Kidney (tissue), 14 donors: Measurements from ENCODE around the gene PYDC1. TPM values are rescaled to one million over a fixed set of nuclear protein-coding genes. Genes with fewer than 3 reads are reported as not detected.

Experiments used
- DNase-seq, 5 donors: peaks; one replicate each; pipeline ENCODE4 v3.0.0-alpha.2; 2013 to 2020
- FAIRE-seq: peaks from 2 replicates; lab custom pipeline; 2012; peaks lifted over from hg19 to GRCh38; lab: Jason Lieb, UNC
- H3K27ac ChIP-seq, 2 donors: one replicate each; pipeline ENCODE4 v1.7.0; 2013; ENCODE audit warnings: low read depth in 2 of 2, low read length in 2 of 2, inconsistent platforms in 1 of 2
- H3K27me3 ChIP-seq: one replicate; pipeline ENCODE4 v1.7.1; 2013; ENCODE audit warnings: low read length, inconsistent platforms; ENCODE audit not compliant: control insufficient read depth, insufficient read depth
- H3K36me3 ChIP-seq, 3 donors: one replicate each; pipeline versions ENCODE4 v1.7.0 to v1.7.1; 2013; ENCODE audit warnings: low read length in 3 of 3, control low read depth in 1 of 3, inconsistent platforms in 1 of 3; ENCODE audit not compliant: insufficient read depth in 3 of 3, control insufficient read depth in 2 of 3
- H3K4me1 ChIP-seq, 3 donors: one replicate each; pipeline versions ENCODE4 v1.7.0 to v1.7.1; 2013; ENCODE audit warnings: low read length in 3 of 3, inconsistent platforms in 1 of 3, low read depth in 1 of 3; ENCODE audit not compliant: control insufficient read depth in 2 of 3, insufficient read depth in 2 of 3
- H3K4me3 ChIP-seq, 3 donors: one replicate each; pipeline versions ENCODE4 v1.7.0 to v1.8.1; 2013; ENCODE audit warnings: low read length in 3 of 3, control low read depth in 1 of 3, inconsistent platforms in 1 of 3
- H3K9ac ChIP-seq, 3 donors: one replicate each; pipeline versions ENCODE4 v1.7.0 to v1.7.1; 2013; ENCODE audit warnings: low read length in 3 of 3, control low read depth in 1 of 3, inconsistent platforms in 1 of 3
- H3K9me3 ChIP-seq, 3 donors: one replicate each; pipeline versions ENCODE4 v1.7.0 to v1.7.1; 2013; ENCODE audit warnings: low read length in 3 of 3, control low read depth in 1 of 3, inconsistent platforms in 1 of 3; ENCODE audit not compliant: control insufficient read depth in 2 of 3, insufficient read depth in 1 of 3
- intact Hi-C: fragments of 100-400 bp; cut with DNase I; formaldehyde crosslinking; loops from one replicate; pipeline ENCODE4 v1.11.1; 2022
- polyA plus RNA-seq: library from polyadenylated mRNA; stranded (reverse); fragments of 350-450 nt; fragmentation: Illumina TruSeq; extraction: RNeasy Lipid Tissue Mini Kit (QIAGEN cat#74804); gene quantifications from one replicate; pipeline ENCODE4 v1.2.3, GENCODE V29; 2014; ENCODE audit warnings: low read depth, low replicate concordance; ENCODE audit not compliant: insufficient read depth
- total RNA-seq: library from RNA; stranded (reverse); fragmentation: NEBNext Ultra II Directional; extraction: Animal tissue kit (Norgen Biotek cat#: 25700); gene quantifications from one replicate; pipeline ENCODE4 v1.2.1, GENCODE V29; 2021
- TF ChIP-seq, protein P1 (sequence below): IDR thresholded peaks from 3 replicates; pipeline ENCODE4 v1.5.1; 2012; ENCODE audit warnings: mild to moderate bottlenecking, moderate library complexity, borderline replicate concordance; ENCODE audit not compliant: insufficient read depth; ENCODE audit errors: extremely low read depth
- donor health status: control.
- donor health status: control.
- donor health status: control.
- donor health status: control.
- donor health status: control.
- donor health status: DM: yes; HTN: yes; CAD: no.
- donor health status: Normal renal cell carcinoma (clear cell type).

Gene PYDC1
- total and polyA plus RNA-seq, 2 donors from 2014 or later = not detected

GRCh38 chr16:31260136-31260931, 43.4 kb upstream of the PYDC1 start:
- Histone ChIP-seq H3K27me3 (no peaks in the 10 kb centered on the region), H3K4me3 (no peak overlapping the region), H3K4me1 (no peaks in the 10 kb centered on the region), H3K36me3 (no peaks in the 10 kb centered on the region), H3K27ac (no peak overlapping the region), H3K9ac (no peak overlapping the region), H3K9me3 (no peaks in the 10 kb centered on the region)
- FAIRE-seq (no peak), DNase-seq (no peak)
- TF ChIP-seq, protein P1, sequence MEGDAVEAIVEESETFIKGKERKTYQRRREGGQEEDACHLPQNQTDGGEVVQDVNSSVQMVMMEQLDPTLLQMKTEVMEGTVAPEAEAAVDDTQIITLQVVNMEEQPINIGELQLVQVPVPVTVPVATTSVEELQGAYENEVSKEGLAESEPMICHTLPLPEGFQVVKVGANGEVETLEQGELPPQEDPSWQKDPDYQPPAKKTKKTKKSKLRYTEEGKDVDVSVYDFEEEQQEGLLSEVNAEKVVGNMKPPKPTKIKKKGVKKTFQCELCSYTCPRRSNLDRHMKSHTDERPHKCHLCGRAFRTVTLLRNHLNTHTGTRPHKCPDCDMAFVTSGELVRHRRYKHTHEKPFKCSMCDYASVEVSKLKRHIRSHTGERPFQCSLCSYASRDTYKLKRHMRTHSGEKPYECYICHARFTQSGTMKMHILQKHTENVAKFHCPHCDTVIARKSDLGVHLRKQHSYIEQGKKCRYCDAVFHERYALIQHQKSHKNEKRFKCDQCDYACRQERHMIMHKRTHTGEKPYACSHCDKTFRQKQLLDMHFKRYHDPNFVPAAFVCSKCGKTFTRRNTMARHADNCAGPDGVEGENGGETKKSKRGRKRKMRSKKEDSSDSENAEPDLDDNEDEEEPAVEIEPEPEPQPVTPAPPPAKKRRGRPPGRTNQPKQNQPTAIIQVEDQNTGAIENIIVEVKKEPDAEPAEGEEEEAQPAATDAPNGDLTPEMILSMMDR = no peak
- intact Hi-C loops = no loop called here

- no peak for FAIRE-seq
Observed at GRCh38 chr16:31258366-31258765, 41.4 kb upstream of the PYDC1 start.

GRCh38 chr16:31256466-31256865, 39.5 kb upstream of the PYDC1 start:
- no peak overlapping the region for H3K27ac ChIP-seq

More at GRCh38 chr16:31258366-31258765, 41.4 kb upstream of the PYDC1 start:
- Histone ChIP-seq H3K9me3 (no peaks in the 10 kb centered on the region), H3K9ac (no peak overlapping the region), H3K4me1 (no peaks in the 10 kb centered on the region), H3K4me3 (no peak overlapping the region), H3K27ac (no peak overlapping the region), H3K36me3 (no peaks in the 10 kb centered on the region), H3K27me3 (no peaks in the 10 kb centered on the region)
- TF ChIP-seq, protein P1 = no peak
- intact Hi-C loops = no loop called here
- no peak for DNase-seq

More at GRCh38 chr16:31256466-31256865, 39.5 kb upstream of the PYDC1 start:
- TF ChIP-seq, protein P1 = no peak
- Histone ChIP-seq H3K36me3 (no peaks in the 10 kb centered on the region), H3K9ac (no peak overlapping the region), H3K4me3 (no peak overlapping the region), H3K9me3 (no peaks in the 10 kb centered on the region), H3K4me1 (no peaks in the 10 kb centered on the region), H3K27me3 (no peaks in the 10 kb centered on the region)
- intact Hi-C loops = no loop called here
- DNase-seq = no peak
- no peak for FAIRE-seq
